ENCODE results near the gene SMURF1. TPM values are rescaled to one million over a fixed set of nuclear protein-coding genes. Genes with fewer than 3 reads are reported as not detected.

The SMURF1 gene
- polyA plus RNA-seq, 1 donor from 2014 or later = 22.9 TPM

DNA sequence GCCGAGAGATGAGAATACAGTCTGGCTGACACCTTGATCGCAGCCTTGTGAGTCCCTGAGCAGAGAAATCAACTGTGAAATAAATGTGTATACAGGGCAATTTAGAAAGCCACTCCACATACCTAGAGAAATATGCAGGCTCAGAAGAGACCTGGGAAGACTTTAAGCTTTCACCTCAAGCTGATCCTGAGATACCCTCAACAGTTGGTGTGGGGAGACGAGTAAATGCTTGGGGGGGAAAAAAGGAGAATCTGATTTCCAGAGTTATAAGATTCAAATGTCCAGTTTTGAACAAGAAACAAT lies 123.5 kb downstream of the SMURF1 start:
- no peaks in the 10 kb centered on the region for H3K79me2 ChIP-seq (replicated peaks; ENCODE audit: insufficient read depth, low read length)
- H3K4me3 ChIP-seq (ENCODE audit: low read length) = no peak overlapping the region
- no peaks in the 10 kb centered on the region for H3K9me3 ChIP-seq (ENCODE audit: low read length)
- no peaks in the 10 kb centered on the region for H3K9me2 ChIP-seq (ENCODE audit: insufficient read depth, low read length)
- H3K36me3 ChIP-seq (ENCODE audit: insufficient read depth, low read length) = peaks cover 3% of the 10 kb centered on the region
- no peak overlapping the region for H3K4me2 ChIP-seq (ENCODE audit: low read length)
- no peak overlapping the region for H3K27ac ChIP-seq (ENCODE audit: low read length)
- H4K20me1 ChIP-seq (ENCODE audit: insufficient read depth) = no peaks in the 10 kb centered on the region
- no peaks in the 10 kb centered on the region for H3F3A ChIP-seq (ENCODE audit: insufficient read depth, low read length, poor library complexity, severe bottlenecking)
- H3K9ac ChIP-seq (ENCODE audit: low read length) = no peak overlapping the region
- no peaks in the 10 kb centered on the region for H3K27me3 ChIP-seq (ENCODE audit: insufficient read depth, low read depth, low read length)
- TF ChIP-seq SMC3 (conservative IDR thresholded peaks at IDR 0.05; ENCODE audit: poor library complexity) = no peak
- TF ChIP-seq EP300 (conservative IDR thresholded peaks at IDR 0.05; ENCODE audit: poor library complexity, severe bottlenecking) = no peak
- TF ChIP-seq EZH2 (IDR thresholded peaks at IDR 0.05; ENCODE audit: borderline replicate concordance, insufficient read depth, low read length, poor library complexity, severe bottlenecking) = no peak
- no peak for TF ChIP-seq RAD21 (conservative IDR thresholded peaks at IDR 0.05)
- TF ChIP-seq, protein P1, sequence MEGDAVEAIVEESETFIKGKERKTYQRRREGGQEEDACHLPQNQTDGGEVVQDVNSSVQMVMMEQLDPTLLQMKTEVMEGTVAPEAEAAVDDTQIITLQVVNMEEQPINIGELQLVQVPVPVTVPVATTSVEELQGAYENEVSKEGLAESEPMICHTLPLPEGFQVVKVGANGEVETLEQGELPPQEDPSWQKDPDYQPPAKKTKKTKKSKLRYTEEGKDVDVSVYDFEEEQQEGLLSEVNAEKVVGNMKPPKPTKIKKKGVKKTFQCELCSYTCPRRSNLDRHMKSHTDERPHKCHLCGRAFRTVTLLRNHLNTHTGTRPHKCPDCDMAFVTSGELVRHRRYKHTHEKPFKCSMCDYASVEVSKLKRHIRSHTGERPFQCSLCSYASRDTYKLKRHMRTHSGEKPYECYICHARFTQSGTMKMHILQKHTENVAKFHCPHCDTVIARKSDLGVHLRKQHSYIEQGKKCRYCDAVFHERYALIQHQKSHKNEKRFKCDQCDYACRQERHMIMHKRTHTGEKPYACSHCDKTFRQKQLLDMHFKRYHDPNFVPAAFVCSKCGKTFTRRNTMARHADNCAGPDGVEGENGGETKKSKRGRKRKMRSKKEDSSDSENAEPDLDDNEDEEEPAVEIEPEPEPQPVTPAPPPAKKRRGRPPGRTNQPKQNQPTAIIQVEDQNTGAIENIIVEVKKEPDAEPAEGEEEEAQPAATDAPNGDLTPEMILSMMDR (IDR thresholded peaks at IDR 0.05; ENCODE audit: poor library complexity, severe bottlenecking) = no peak
- no peak for TF ChIP-seq TAF1 (IDR thresholded peaks at IDR 0.05; ENCODE audit: low read depth)
- TF ChIP-seq POLR2AphosphoS5 (IDR thresholded peaks at IDR 0.05) = no peak
- TF ChIP-seq, protein P2, sequence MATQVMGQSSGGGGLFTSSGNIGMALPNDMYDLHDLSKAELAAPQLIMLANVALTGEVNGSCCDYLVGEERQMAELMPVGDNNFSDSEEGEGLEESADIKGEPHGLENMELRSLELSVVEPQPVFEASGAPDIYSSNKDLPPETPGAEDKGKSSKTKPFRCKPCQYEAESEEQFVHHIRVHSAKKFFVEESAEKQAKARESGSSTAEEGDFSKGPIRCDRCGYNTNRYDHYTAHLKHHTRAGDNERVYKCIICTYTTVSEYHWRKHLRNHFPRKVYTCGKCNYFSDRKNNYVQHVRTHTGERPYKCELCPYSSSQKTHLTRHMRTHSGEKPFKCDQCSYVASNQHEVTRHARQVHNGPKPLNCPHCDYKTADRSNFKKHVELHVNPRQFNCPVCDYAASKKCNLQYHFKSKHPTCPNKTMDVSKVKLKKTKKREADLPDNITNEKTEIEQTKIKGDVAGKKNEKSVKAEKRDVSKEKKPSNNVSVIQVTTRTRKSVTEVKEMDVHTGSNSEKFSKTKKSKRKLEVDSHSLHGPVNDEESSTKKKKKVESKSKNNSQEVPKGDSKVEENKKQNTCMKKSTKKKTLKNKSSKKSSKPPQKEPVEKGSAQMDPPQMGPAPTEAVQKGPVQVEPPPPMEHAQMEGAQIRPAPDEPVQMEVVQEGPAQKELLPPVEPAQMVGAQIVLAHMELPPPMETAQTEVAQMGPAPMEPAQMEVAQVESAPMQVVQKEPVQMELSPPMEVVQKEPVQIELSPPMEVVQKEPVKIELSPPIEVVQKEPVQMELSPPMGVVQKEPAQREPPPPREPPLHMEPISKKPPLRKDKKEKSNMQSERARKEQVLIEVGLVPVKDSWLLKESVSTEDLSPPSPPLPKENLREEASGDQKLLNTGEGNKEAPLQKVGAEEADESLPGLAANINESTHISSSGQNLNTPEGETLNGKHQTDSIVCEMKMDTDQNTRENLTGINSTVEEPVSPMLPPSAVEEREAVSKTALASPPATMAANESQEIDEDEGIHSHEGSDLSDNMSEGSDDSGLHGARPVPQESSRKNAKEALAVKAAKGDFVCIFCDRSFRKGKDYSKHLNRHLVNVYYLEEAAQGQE (IDR thresholded peaks at IDR 0.05; ENCODE audit: borderline replicate concordance) = no peak
- TF ChIP-seq MXI1 (conservative IDR thresholded peaks at IDR 0.05; ENCODE audit: poor library complexity, severe bottlenecking) = no peak
- no peak overlapping the region for H2AFZ ChIP-seq (ENCODE audit: low read depth, low read length)

DNA sequence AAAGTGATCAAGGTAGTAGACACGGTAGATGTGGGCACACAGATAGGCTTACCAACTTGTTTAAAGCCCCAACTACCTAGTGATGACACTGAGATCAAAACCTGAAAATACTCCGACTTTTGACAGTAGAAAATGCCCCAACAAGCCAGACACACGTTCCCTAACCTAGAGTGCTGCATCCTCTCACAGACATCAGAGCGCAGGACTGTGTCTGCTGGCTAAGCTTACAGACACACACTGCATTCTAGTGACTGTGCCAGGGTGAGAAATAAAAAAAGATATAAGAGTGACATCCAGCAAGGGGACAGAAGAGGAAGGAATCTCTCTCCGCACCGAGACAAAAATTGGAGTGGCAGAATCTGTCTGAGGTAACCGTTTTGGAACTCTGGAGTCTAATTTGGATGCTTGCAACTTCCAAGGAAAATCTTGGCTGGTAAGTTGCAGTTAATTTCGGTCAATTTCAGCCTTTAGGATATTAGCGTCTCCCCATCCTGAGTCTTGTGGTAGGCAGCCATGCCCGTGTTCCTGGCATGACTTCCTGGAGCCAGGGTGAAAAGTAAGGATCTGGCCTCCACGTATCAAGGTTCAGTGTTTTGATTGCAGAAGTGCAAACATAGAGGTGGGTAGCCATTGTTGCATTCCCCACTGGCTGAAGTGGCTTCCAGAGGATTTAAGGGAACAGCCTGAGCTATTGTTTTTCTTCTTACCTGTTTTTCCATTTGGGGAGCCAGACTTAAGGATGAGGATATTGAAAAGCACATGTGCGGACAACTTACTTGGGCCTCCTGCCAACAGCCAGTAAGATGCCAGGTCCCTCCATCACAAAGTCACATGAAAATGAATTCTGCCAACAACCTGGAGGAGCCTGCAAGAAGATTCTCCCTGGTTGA lies 124.1 kb downstream of the SMURF1 start:
- TF ChIP-seq, protein P1 (IDR thresholded peaks at IDR 0.05; ENCODE audit: poor library complexity, severe bottlenecking) = no peak
- TF ChIP-seq TAF1 (IDR thresholded peaks at IDR 0.05; ENCODE audit: low read depth) (no peak), RAD21 (conservative IDR thresholded peaks at IDR 0.05) (no peak), POLR2AphosphoS5 (IDR thresholded peaks at IDR 0.05) (no peak), EP300 (conservative IDR thresholded peaks at IDR 0.05; ENCODE audit: poor library complexity, severe bottlenecking) (no peak), EZH2 (IDR thresholded peaks at IDR 0.05; ENCODE audit: borderline replicate concordance, insufficient read depth, low read length, poor library complexity, severe bottlenecking) (no peak), SMC3 (conservative IDR thresholded peaks at IDR 0.05; ENCODE audit: poor library complexity) (no peak), MXI1 (conservative IDR thresholded peaks at IDR 0.05; ENCODE audit: poor library complexity, severe bottlenecking) (no peak)
- TF ChIP-seq, protein P2 (IDR thresholded peaks at IDR 0.05; ENCODE audit: borderline replicate concordance) = no peak
- no peaks in the 10 kb centered on the region for H4K20me1 ChIP-seq (ENCODE audit: insufficient read depth)
- no peak overlapping the region for H3K4me2 ChIP-seq (ENCODE audit: low read length)
- no peaks in the 10 kb centered on the region for H3F3A ChIP-seq (ENCODE audit: insufficient read depth, low read length, poor library complexity, severe bottlenecking)
- H3K9me2 ChIP-seq (ENCODE audit: insufficient read depth, low read length) = no peaks in the 10 kb centered on the region
- peaks cover 3% of the 10 kb centered on the region for H3K36me3 ChIP-seq (ENCODE audit: insufficient read depth, low read length)
- no peak overlapping the region for H3K27ac ChIP-seq (ENCODE audit: low read length)
- H3K9me3 ChIP-seq (ENCODE audit: low read length) = no peaks in the 10 kb centered on the region
- H3K9ac ChIP-seq (ENCODE audit: low read length) = no peak overlapping the region
- no peak overlapping the region for H3K4me3 ChIP-seq (ENCODE audit: low read length)
- H3K27me3 ChIP-seq (ENCODE audit: insufficient read depth, low read depth, low read length) = no peaks in the 10 kb centered on the region
- no peak overlapping the region for H2AFZ ChIP-seq (ENCODE audit: low read depth, low read length)
- H3K79me2 ChIP-seq (replicated peaks; ENCODE audit: insufficient read depth, low read length) = no peaks in the 10 kb centered on the region
